Measurements from ENCODE around the gene KRTAP4-4.

- TF ChIP-seq EZH2 (IDR thresholded peaks at IDR 0.05; ENCODE audit: insufficient read depth, poor library complexity, severe bottlenecking) (no peak), EZH2phosphoT487 (IDR thresholded peaks at IDR 0.05; ENCODE audit: insufficient read depth, low read depth) (no peak)
Observed at GRCh38 chr17:41150026-41150425, 10.5 kb downstream of the KRTAP4-4 start.

Measured in GM23248 (cell line).